H9 (cell line): Measurements from ENCODE around the gene PERM1. TPM values are rescaled to one million over a fixed set of nuclear protein-coding genes. Genes with fewer than 3 reads are reported as not detected.

Source experiments
- DNase-seq: peaks from one replicate; pipeline ENCODE4 v3.0.0-alpha.2; 2017
- H2AFZ ChIP-seq: one replicate; pipeline ENCODE4 v1.6.1; 2013; ENCODE audit warnings: mild to moderate bottlenecking, low read length, control low read depth, moderate library complexity
- H2AK5ac ChIP-seq: 2 replicates; pipeline ENCODE4 v1.6.1; 2013; ENCODE audit warnings: low read length, control low read depth, mixed read lengths; ENCODE audit not compliant: insufficient read length
- H2BK120ac ChIP-seq: one replicate; pipeline ENCODE4 v1.6.1; 2013; ENCODE audit warnings: low read depth, mild to moderate bottlenecking, low read length, control low read depth, inconsistent platforms; ENCODE audit not compliant: poor library complexity, severe bottlenecking
- H2BK12ac ChIP-seq: 2 replicates; pipeline ENCODE4 v1.6.1; 2013; ENCODE audit warnings: low read length, control low read depth, mixed read lengths, low read depth; ENCODE audit not compliant: insufficient read length
- H2BK15ac ChIP-seq: 2 replicates; pipeline ENCODE4 v1.6.1; 2013; ENCODE audit warnings: low read depth, low read length, control low read depth
- H2BK20ac ChIP-seq: one replicate; pipeline ENCODE4 v1.6.1; 2013; ENCODE audit warnings: low read depth, mild to moderate bottlenecking, low read length, control low read depth, inconsistent platforms; ENCODE audit not compliant: poor library complexity, severe bottlenecking
- H2BK5ac ChIP-seq: 2 replicates; pipeline ENCODE4 v1.6.1; 2013; ENCODE audit warnings: low read length, control low read depth, mixed read lengths; ENCODE audit not compliant: insufficient read length
- H3K14ac ChIP-seq: 2 replicates; pipeline ENCODE4 v1.6.1; 2013; ENCODE audit warnings: low read length, control low read depth; ENCODE audit not compliant: insufficient read depth
- H3K18ac ChIP-seq: 2 replicates; pipeline ENCODE4 v1.6.1; 2013; ENCODE audit warnings: low read depth, mild to moderate bottlenecking, mixed read lengths, low read length, control low read depth; ENCODE audit not compliant: insufficient read length
- H3K23ac ChIP-seq: 2 replicates; pipeline ENCODE4 v1.6.1; 2013; ENCODE audit warnings: low read length, control low read depth, mixed read lengths, low read depth; ENCODE audit not compliant: insufficient read length
- H3K23me2 ChIP-seq: 2 replicates; pipeline ENCODE4 v1.6.1; 2013; ENCODE audit warnings: low read depth, mild to moderate bottlenecking, mixed read lengths, low read length, control low read depth; ENCODE audit not compliant: insufficient read length, poor library complexity, severe bottlenecking
- H3K27ac ChIP-seq: 2 replicates; pipeline ENCODE4 v1.5.1; 2013; ENCODE audit warnings: low read length, control low read depth, mixed read lengths, low read depth; ENCODE audit not compliant: insufficient read length
- H3K27me3 ChIP-seq: 2 replicates; pipeline ENCODE4 v1.6.1; 2013; ENCODE audit warnings: low read length, control low read depth, inconsistent platforms; ENCODE audit not compliant: insufficient read depth
- H3K4ac ChIP-seq: 2 replicates; pipeline ENCODE4 v1.6.1; 2013; ENCODE audit warnings: low read depth, mild to moderate bottlenecking, control low read depth, inconsistent platforms, low read length, moderate library complexity
- H3K4me1 ChIP-seq: 2 replicates; pipeline ENCODE4 v1.6.1; 2013; ENCODE audit warnings: low read length, control low read depth, inconsistent platforms; ENCODE audit not compliant: insufficient read depth
- H3K4me2 ChIP-seq: 2 replicates; pipeline ENCODE4 v1.6.1; 2013; ENCODE audit warnings: low read length, control low read depth, mixed read lengths; ENCODE audit not compliant: insufficient read length, insufficient read depth
- H3K56ac ChIP-seq: 2 replicates; pipeline ENCODE4 v1.6.1; 2013; ENCODE audit warnings: low read depth, mild to moderate bottlenecking, mixed read lengths, low read length, control low read depth; ENCODE audit not compliant: insufficient read length
- H3K79me1 ChIP-seq: 2 replicates; pipeline ENCODE4 v1.6.1; 2013; ENCODE audit warnings: low read depth, mild to moderate bottlenecking, moderate library complexity, low read length, control low read depth, inconsistent platforms; ENCODE audit not compliant: insufficient read depth, poor library complexity, severe bottlenecking
- H3K79me2 ChIP-seq: 2 replicates; pipeline ENCODE4 v1.6.1; 2013; ENCODE audit warnings: low read length, control low read depth, inconsistent platforms; ENCODE audit not compliant: insufficient read depth
- H3K9ac ChIP-seq: 2 replicates; pipeline ENCODE4 v1.6.1; 2013; ENCODE audit warnings: low read length, control low read depth, mixed read lengths; ENCODE audit not compliant: insufficient read length; ENCODE audit errors: extremely low read depth
- H3K9me3 ChIP-seq: one replicate; pipeline ENCODE4 v1.6.1; 2013; ENCODE audit warnings: low read depth, low read length, inconsistent platforms; ENCODE audit not compliant: control insufficient read depth
- H3T11ph ChIP-seq: one replicate; pipeline ENCODE4 v1.6.1; 2013; ENCODE audit warnings: mild to moderate bottlenecking, low read length, control low read depth, inconsistent platforms
- H4K20me1 ChIP-seq: one replicate; pipeline ENCODE4 v1.6.1; 2013; ENCODE audit not compliant: control insufficient read depth, insufficient read length, insufficient read depth
- H4K5ac ChIP-seq: 2 replicates; pipeline ENCODE4 v1.6.1; 2013; ENCODE audit warnings: low read depth, mild to moderate bottlenecking, mixed read lengths, low read length, control low read depth; ENCODE audit not compliant: insufficient read length
- H4K8ac ChIP-seq: replicated peaks from 2 replicates; pipeline ENCODE4 v1.6.1; 2013; ENCODE audit warnings: low read length, control low read depth, mixed read lengths, low read depth; ENCODE audit not compliant: insufficient read length
- H4K91ac ChIP-seq: 2 replicates; pipeline ENCODE4 v1.6.1; 2013; ENCODE audit warnings: low read depth, mild to moderate bottlenecking, moderate library complexity, mixed read lengths, low read length, control low read depth; ENCODE audit not compliant: insufficient read length
- H3K27ac Mint-ChIP-seq, 3 experiments: 2 replicates in 2 of 3; 3 replicates in 1 of 3; pipeline ENCODE4 v1.8.0; 2020 to 2021; ENCODE audit warnings: mixed read lengths in 3 of 3, mild to moderate bottlenecking in 1 of 3, moderate library complexity in 1 of 3
- H3K27me3 Mint-ChIP-seq: 2 replicates; pipeline ENCODE4 v1.8.0; 2021; ENCODE audit warnings: low read depth, mild to moderate bottlenecking, moderate library complexity, mixed read lengths
- H3K36me3 Mint-ChIP-seq, 3 experiments: 2 replicates in 2 of 3; 3 replicates in 1 of 3; pipeline ENCODE4 v1.8.0; 2020 to 2021; ENCODE audit warnings: low read depth in 3 of 3, mixed read lengths in 3 of 3; ENCODE audit not compliant: insufficient read depth in 1 of 3
- H3K4me1 Mint-ChIP-seq, 2 experiments: 2 replicates each; pipeline ENCODE4 v1.8.0; 2020; ENCODE audit warnings: mixed read lengths in 2 of 2
- H3K4me3 Mint-ChIP-seq, 2 experiments: 2 replicates in 1 of 2; 3 replicates in 1 of 2; pipeline ENCODE4 v1.8.0; 2020 to 2021; ENCODE audit warnings: mild to moderate bottlenecking in 2 of 2, mixed read lengths in 2 of 2, moderate library complexity in 1 of 2
- H3K9me3 Mint-ChIP-seq, 2 experiments: 2 replicates in 1 of 2; 3 replicates in 1 of 2; pipeline ENCODE4 v1.8.0; 2020; ENCODE audit warnings: mild to moderate bottlenecking in 2 of 2, mixed read lengths in 2 of 2, moderate library complexity in 1 of 2
- CTCF ChIP-seq: fragments of 200-600 bp; sonication (generic); conservative IDR thresholded peaks from 3 replicates; pipeline ENCODE4 v1.8.0; 2021; ENCODE audit warnings: antibody characterized with exemption, mild to moderate bottlenecking
- WGBS: extraction: QIAGEN DNeasy Blood & Tissue Kit; methylation state at CpG from one replicate; pipeline ENCODE4 v1.1.7; 2013; ENCODE audit warnings: missing lambda C conversion rate, low lambda C conversion rate, mixed read lengths; ENCODE audit not compliant: insufficient read length; ENCODE audit errors: extremely low coverage; 5-methylcytosine and 5-hydroxymethylcytosine counted together
- total RNA-seq: library from RNA; stranded (reverse); gene quantifications from 2 replicates; pipeline ENCODE4 v1.2.1, GENCODE V29; 2021

Gene PERM1
- total RNA-seq, 1 experiment from 2014 or later = not detected

GRCh38 chr1:928825-929661 lies 52.9 kb downstream of the PERM1 start:
- H3K4me2 ChIP-seq = no peak overlapping the region
- peaks cover 10% of the 10 kb centered on the region for H4K20me1 ChIP-seq
- Mint-ChIP-seq H3K4me3 (no peak overlapping the region), H3K9me3 (peaks cover 0 to 4% of the 10 kb centered on the region in 2 experiments; a peak in 1 of 5 replicates), H3K36me3 (peaks cover 0 to 3% (median 0%) of the 10 kb centered on the region in 3 experiments; a peak in 2 of 7 replicates), H3K4me1 (peaks cover 8 to 29% of the 10 kb centered on the region in 2 experiments; a peak in 3 of 4 replicates), H3K27ac (no peak overlapping the region), H3K27me3 (peaks cover 92% of the 10 kb centered on the region)
- no peak overlapping the region for H2AK5ac ChIP-seq
- no peak overlapping the region for H2BK15ac ChIP-seq
- no peak for TF ChIP-seq CTCF
- H2BK120ac ChIP-seq = no peak overlapping the region
- no peak overlapping the region for H3K56ac ChIP-seq
- no CpG with 5 or more reads among the region's 40 CpGs for WGBS
- H3K4ac ChIP-seq = no peak overlapping the region
- H3T11ph ChIP-seq = no peak overlapping the region
- H3K9ac ChIP-seq = no peak overlapping the region
- no peak overlapping the region; the same call in 1 of the 2 replicates for H3K14ac ChIP-seq
- no peak overlapping the region for H4K8ac ChIP-seq
- H3K27ac ChIP-seq = no peak overlapping the region
- no peak overlapping the region for H3K23ac ChIP-seq
- no peak overlapping the region for H2BK5ac ChIP-seq
- no peaks in the 10 kb centered on the region for H3K4me1 ChIP-seq
- no peak for DNase-seq
- no peak overlapping the region for H2BK12ac ChIP-seq
- H4K5ac ChIP-seq = no peak overlapping the region
- H4K91ac ChIP-seq = no peak overlapping the region
- no peak overlapping the region for H3K18ac ChIP-seq
- peaks cover 7% of the 10 kb centered on the region for H3K23me2 ChIP-seq
- no peaks in the 10 kb centered on the region for H3K79me1 ChIP-seq
- no peak overlapping the region for H2BK20ac ChIP-seq
- no peaks in the 10 kb centered on the region for H3K79me2 ChIP-seq
- H3K27me3 ChIP-seq = peaks cover 78% of the 10 kb centered on the region
- no peak overlapping the region for H2AFZ ChIP-seq
- H3K9me3 ChIP-seq = no peaks in the 10 kb centered on the region
